ENCODE measurements around the gene DPP4.
"Not testable (repeated sequence)": the region's sequence is repeated elsewhere in the genome, so short reads cannot be mapped to it uniquely, and the experiment has no call there.

The DPP4 gene

GRCh38 chr2:161988589-161988988, 85.4 kb downstream of the DPP4 start:
- no peak for DNase-seq (ENCODE audit: low read depth in 3 of 3)

GRCh38 chr2:161987311-161987710, 86.7 kb downstream of the DPP4 start:
- no peak for DNase-seq (ENCODE audit: low read depth in 3 of 3)

DNA sequence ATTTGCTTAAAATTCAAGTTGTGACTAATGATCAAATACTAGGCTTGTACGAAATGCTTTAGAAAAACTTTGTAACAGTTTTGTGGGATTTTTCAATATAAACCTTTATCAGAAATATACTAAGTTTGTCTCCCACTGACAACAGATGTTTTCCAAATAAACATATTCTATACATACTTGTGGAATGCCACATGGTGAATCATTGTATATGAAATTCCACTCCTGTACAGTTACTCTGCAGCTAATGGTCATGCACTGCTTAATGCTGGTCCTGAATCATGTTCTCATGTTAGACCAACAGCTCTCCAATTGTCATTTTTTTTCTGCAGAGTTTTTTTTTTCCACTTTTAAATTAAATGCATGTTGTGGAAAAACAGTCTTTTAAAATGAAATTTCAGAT, 90.1 kb downstream of the DPP4 start:
- no peak for DNase-seq (ENCODE audit: low read depth in 3 of 3)

GRCh38 chr2:161983331-161983651, 90.7 kb downstream of the DPP4 start:
- no peak for DNase-seq (ENCODE audit: low read depth in 3 of 3)

DNA sequence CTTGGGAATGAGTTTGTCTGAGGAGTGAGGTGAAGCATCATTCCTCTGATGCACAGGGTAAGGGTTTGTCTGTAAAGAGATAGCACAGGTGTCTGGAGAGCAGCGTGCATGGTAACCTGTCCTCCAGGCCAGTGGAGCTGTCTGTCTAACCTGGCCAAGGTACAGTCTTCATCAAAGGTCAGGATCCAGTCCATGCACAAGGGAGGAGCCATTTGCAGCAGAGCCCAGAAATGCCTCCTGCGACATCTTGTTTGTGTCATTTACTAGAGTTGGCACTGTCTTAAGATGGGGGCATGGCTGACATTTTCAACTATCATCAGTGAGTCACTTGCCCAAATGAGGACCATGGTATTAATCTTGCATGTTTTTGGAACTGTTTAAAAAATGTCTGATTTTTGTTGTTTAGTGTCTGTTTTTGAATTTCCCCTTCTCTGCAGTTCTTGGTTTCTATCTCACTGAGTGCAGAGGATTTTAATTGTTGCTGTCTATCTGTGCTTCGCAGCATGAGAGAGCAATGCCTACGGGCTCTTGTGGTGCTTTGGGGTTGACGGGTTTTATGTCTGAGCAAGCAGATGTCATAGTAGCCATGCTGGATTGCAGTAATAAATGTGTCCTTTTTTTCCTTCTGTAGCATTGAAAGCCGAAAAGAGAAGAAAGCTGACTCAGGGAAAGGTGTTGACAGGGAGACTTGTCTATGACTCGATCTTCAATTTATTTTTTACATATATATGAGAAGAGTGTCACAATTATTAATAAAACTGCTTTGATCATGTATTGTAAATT, 91.3 kb downstream of the DPP4 start:
- DNase-seq (ENCODE audit: low read depth in 3 of 3): no peak

GRCh38 chr2:161981679-161982250, 92.2 kb downstream of the DPP4 start:
- DNase-seq (ENCODE audit: low read depth in 3 of 3): no peak

GRCh38 chr2:161980976-161981375, 93.0 kb downstream of the DPP4 start:
- no peak for DNase-seq (ENCODE audit: low read depth in 3 of 3)

- DNase-seq (ENCODE audit: low read depth in 3 of 3): no peak
Measured at GRCh38 chr2:161979490-161979889, 94.5 kb downstream of the DPP4 start.

DNA sequence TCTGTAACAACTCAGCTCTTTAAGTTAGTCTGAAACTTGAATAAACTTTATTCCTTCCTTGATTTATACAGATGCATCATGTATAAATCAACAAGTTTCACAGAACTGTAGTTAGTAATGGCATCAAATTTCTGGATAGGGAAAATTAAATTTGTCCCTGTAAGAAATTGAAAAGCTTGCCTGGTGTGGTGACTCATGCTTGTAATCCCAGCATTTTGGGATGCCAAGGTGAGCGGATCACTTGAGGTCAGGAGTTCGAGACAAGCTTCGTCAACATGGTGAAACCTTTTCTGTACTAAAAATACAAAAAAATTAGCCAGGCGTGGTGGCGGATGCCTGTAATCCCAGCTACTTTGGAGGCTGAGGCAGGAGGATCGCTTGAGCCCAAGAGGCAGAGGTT, 96.1 kb downstream of the DPP4 start:
- not testable (repeated sequence) for DNase-seq (ENCODE audit: low read depth in 3 of 3)

DNA sequence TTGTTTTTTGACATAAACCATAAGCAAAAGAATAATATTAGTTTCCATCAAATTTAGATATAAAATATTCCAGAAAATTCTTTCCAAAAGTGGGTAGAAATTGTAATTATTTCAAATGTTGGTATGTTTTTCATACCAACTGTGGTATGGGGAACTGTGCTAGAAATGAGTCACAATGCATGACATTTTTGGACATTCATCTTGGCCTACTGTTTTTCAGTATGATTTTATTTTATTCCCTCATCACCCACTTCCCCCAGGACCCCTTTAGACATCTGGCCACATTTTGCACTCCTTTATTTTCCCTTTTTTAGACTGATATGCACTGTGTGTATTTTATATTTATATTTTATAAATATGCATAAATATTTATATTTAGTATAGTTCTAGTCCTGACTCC, 97.1 kb downstream of the DPP4 start:
- DNase-seq (ENCODE audit: low read depth in 3 of 3): no peak

DNA sequence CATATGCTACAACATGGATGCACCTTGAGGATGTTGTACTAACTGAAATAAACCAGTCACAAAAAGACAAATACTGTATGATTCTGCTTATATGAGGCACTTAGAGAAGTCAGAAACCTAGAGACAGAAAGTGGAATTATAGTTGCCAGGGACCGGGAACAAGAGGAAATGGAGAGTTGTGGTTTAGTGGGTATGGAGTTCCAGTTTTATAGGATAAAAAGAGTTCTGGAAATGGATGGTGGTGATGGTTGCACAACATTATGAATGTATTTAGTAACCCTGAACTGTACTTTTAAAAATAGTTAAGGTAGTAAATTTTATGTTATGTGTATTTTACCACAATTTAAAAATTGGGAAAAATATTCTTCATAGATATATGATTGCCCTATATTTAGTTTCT, 97.7 kb downstream of the DPP4 start:
- DNase-seq (ENCODE audit: low read depth in 3 of 3): no peak

DNA sequence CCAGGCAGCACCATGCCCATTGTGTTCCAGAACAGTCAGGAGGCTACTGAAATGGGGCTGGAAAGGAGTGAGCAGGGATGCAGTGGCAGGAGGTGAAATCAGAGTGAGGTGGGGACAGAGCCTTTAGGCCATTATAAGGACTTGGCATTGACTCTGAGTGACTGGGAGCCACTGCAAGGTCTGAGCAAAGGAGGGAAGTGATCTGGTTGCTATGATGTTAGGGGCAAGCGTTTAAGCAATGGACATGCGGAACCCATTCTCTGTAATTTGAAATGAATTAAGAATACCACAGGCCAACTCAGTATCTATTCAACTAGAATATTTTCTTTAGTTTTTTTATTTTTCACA, 98.2 kb downstream of the DPP4 start:
- no peak for DNase-seq (ENCODE audit: low read depth in 3 of 3)

DNA sequence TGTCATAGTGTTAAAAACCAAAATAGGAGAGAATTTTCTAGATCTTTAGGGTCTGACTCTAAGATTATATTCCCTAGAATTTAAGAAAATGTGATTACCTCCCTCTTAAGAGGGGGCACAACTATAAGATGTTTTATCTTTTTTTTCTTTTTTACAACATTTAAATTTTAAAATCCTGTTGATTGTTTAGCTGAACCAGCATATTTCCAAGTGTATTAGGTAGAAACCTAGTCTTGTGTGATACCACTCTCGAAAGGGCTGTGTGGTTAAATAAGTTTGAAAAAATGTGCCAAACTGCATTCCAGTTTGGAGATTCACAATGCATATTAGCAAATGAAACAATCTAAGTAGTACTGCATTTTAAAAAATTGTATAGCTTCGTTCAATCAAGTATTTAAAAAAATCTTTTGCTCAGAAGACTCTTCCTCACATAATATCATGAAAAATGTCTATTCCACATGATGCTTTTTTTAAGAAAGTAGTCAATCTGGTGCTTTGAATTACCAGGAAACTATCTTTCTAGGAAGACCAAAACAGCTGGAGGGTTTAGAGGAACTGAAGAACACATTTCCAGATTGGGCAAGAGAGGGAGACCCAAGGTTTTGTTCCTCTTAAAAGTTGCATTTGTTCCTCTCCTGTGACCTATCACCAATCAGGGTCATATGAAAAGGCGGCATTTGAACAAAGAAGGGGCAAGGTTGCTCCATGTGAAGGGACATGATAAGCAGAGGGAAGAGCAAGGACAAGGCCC, 98.8 kb downstream of the DPP4 start:
- no peak for DNase-seq (ENCODE audit: low read depth in 3 of 3)

GRCh38 chr2:161974461-161974860, 99.6 kb downstream of the DPP4 start:
- DNase-seq (ENCODE audit: low read depth in 3 of 3): no peak

- no peak for DNase-seq (ENCODE audit: low read depth in 3 of 3)
Measured at GRCh38 chr2:161972866-161973265, 101.1 kb downstream of the DPP4 start.

DNA sequence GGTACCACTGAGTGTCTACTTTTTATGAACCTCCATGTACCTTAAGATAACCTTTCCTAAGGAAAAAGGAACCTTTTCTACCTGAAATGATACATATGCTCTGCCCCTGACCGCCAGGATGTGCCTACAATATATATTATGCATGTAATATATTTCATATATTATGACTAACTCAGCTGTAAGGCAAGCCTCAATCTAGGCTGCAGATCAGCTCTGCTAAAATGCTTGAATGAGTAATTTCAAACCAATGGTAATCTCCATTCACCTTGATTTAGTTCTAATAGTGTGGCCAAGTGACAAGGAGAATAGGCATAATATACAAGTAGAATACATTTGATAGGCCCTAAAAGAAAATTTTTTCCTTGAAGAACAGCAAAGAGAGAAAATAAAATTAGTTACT, 101.8 kb downstream of the DPP4 start:
- DNase-seq (ENCODE audit: low read depth in 3 of 3): no peak

DNA sequence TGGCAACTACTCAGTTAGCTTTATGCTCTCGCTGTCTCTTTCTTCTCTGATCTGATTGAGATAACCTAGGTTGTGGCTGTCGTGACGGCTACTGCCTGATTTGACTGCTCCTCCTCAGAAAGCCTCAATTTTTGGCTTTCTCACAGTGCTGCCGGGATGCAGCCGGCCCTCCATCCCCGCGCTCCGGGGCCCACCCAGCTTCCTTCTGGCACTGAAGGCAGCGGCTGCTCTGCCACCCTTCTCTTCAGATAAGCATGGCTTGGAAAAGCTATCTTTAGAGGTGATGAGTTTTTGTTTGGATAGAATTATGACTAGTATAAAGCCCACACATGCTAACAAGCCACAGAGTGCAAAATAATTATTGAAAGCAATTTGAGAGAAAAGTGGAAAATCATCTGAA, 102.5 kb downstream of the DPP4 start:
- no peak for DNase-seq (ENCODE audit: low read depth in 3 of 3)

GRCh38 chr2:161969159-161969558, 104.9 kb downstream of the DPP4 start:
- no peak for DNase-seq (ENCODE audit: low read depth in 3 of 3)

GRCh38 chr2:161965994-161966393, 108.0 kb downstream of the DPP4 start:
- DNase-seq (ENCODE audit: low read depth in 3 of 3): no peak

DNA sequence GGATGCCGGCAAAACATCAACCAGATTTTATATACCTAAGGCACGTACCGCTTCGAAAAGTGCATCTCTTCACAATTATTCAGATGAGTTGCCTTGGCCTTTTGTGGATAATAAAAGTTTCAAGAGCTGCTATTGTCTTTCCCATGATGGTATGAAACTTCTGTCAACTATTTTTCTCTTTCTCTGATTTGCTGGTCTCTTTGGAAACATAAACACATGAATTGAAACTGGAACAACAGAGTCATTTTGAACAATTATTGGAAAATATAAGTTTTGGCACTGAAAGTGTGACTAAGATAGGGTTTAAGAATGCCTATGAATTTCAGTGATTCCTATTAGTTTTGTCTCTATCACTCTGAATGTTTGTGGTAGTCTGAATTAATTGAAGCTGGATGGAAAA, 109.9 kb downstream of the DPP4 start:
- DNase-seq (ENCODE audit: low read depth in 3 of 3): no peak

DNA sequence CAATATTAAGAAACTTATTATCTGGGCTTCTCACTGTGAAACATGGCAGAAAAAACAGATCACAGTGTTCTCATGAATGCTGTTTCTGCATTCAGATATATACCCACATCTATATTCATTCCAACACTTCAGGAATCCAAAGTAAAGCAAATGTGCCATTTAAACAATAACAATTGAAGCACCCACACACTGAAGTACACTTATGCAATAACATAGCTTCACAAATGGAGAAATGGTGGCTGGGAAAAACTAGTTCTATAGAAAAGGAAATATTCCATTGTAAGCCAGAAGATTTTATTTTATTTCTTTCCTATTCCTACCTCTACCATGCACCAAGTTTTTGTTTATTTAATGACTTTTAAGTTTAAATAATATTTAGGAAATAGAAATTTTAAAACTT, 111.9 kb downstream of the DPP4 start:
- DNase-seq (ENCODE audit: low read depth in 3 of 3): no peak

- DNase-seq (ENCODE audit: low read depth in 3 of 3): no peak
Measured at GRCh38 chr2:161961061-161961460, 113.0 kb downstream of the DPP4 start.

DNA sequence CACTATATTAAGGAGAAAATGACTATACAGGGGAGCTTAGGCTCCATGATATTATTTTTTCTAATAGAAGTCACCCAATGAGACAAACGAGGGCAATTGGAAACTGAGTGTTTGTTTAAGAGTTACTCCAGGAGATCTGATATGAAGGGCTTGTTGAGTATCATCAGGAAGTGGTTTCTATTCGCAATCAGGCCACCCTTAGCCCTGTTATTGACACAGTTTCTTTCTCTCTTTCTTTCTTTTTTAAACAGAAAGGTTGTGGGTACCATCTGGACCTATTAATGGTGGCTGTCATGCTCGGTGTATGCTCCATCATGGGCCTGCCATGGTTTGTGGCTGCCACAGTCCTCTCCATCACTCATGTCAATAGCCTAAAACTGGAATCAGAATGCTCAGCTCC, 117.3 kb downstream of the DPP4 start:
- no peak for DNase-seq (ENCODE audit: low read depth in 3 of 3)

Measured in stimulated activated CD4-positive, alpha-beta T cell treated with anti-CD3 and anti-CD28 coated beads, TNF-alpha, amount 100 ng/mL, for 4 hours (primary cell).